AG04450 (cell line): ENCODE data around the gene ZNF92. TPM values are rescaled to one million over a fixed set of nuclear protein-coding genes. Genes with fewer than 3 reads are reported as not detected.
"Not testable (repeated sequence)": the region's sequence is repeated elsewhere in the genome, so short reads cannot be mapped to it uniquely, and the experiment has no call there.

Experiments used
- CTCF ChIA-PET: fragments of 300-600, 350-600 bp; formaldehyde crosslinking; extraction: SDS; loops from one replicate; lab custom pipeline; 2022; ENCODE audit warnings: antibody characterized with exemption, inconsistent platforms; lab: Charles Lee
- POLR2A ChIA-PET: fragments of 350-600 bp; formaldehyde crosslinking; extraction: SDS; loops from one replicate; lab custom pipeline; 2021; ENCODE audit warnings: antibody characterized with exemption, inconsistent platforms; lab: Yijun Ruan, JAX
- DNase-seq: peaks from one replicate; pipeline ENCODE4 v3.0.0-alpha.2; 2011; ENCODE audit warnings: low read depth, low spot score
- H3K27ac ChIP-seq: one replicate; pipeline ENCODE4 v1.5.1; 2012; ENCODE audit warnings: low read depth, low read length, control low read depth
- H3K27me3 ChIP-seq: one replicate; pipeline ENCODE4 v1.6.0; 2012; ENCODE audit warnings: low read length; ENCODE audit not compliant: control insufficient read depth, insufficient read depth
- H3K4me3 ChIP-seq: 2 replicates; pipeline ENCODE4 v1.5.1; 2011; ENCODE audit warnings: mild to moderate bottlenecking, low read depth, low read length, control low read depth
- H3K9me3 ChIP-seq: 2 replicates; pipeline ENCODE4 v1.5.1; 2012; ENCODE audit warnings: low read length; ENCODE audit not compliant: control insufficient read depth, insufficient read depth
- polyA plus RNA-seq: library from polyadenylated mRNA; depleted of rRNA; stranded (reverse); fragments of >200 nt; gene quantifications from 2 replicates; pipeline ENCODE4 v1.2.3, GENCODE V29; 2011
- TF ChIP-seq, protein P1 (sequence below): IDR thresholded peaks from 2 replicates; pipeline ENCODE4 v1.5.1; 2011; ENCODE audit warnings: low read depth, low read length, control low read depth, inconsistent platforms

The ZNF92 gene
- polyA plus RNA-seq, 1 experiment, result 4.8 TPM

DNA sequence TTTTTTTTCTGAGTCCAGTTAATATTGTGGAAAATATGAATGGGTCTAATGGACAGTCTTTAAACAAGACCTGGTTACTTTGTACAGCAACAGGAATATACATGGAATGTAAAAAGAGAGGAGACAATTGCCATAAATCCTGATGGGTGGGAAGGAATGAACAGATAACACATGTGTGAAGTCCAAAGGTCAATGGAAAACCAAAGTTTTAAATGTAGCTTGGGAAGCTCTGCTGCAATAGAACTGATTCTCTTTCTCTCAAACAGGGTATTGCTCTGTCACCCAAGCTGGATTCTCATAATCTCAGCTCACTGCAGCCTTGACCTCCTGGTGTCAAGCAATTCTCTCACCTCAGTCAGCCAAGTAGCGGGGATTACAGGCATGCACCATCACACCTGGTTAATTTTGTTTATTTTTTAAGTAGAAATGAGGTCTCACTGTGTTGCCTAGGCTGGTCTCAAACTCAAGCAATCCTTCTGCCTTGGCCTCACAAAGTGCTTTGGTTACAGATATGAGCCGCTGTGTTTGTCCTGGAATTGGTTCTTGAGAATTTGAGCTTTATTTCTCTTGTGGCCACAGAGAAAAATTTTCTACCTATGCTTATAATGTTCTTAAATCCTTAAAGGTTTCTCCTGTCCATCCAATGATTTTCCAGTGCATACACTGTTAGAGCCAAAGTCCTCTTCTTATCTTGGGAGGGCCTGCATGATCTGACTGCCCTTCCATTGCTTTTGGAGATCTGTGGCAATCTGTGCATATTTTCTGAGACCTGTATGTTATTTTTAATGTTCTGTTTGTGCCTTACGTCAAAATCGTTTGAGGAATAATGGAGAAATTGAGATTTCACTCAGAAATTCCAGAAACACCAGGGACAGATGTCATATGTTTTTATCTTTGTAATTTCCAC lies 30.7 kb upstream of the ZNF92 start:
- ChIA-PET POLR2A (no interaction called here), CTCF (no interaction called here)
- DNase-seq, result no peak
- TF ChIP-seq, protein P1, sequence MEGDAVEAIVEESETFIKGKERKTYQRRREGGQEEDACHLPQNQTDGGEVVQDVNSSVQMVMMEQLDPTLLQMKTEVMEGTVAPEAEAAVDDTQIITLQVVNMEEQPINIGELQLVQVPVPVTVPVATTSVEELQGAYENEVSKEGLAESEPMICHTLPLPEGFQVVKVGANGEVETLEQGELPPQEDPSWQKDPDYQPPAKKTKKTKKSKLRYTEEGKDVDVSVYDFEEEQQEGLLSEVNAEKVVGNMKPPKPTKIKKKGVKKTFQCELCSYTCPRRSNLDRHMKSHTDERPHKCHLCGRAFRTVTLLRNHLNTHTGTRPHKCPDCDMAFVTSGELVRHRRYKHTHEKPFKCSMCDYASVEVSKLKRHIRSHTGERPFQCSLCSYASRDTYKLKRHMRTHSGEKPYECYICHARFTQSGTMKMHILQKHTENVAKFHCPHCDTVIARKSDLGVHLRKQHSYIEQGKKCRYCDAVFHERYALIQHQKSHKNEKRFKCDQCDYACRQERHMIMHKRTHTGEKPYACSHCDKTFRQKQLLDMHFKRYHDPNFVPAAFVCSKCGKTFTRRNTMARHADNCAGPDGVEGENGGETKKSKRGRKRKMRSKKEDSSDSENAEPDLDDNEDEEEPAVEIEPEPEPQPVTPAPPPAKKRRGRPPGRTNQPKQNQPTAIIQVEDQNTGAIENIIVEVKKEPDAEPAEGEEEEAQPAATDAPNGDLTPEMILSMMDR, result no peak
- Histone ChIP-seq H3K9me3 (no peaks in the 10 kb centered on the region), H3K27ac (no peak overlapping the region), H3K27me3 (no peaks in the 10 kb centered on the region), H3K4me3 (no peak overlapping the region)

DNA sequence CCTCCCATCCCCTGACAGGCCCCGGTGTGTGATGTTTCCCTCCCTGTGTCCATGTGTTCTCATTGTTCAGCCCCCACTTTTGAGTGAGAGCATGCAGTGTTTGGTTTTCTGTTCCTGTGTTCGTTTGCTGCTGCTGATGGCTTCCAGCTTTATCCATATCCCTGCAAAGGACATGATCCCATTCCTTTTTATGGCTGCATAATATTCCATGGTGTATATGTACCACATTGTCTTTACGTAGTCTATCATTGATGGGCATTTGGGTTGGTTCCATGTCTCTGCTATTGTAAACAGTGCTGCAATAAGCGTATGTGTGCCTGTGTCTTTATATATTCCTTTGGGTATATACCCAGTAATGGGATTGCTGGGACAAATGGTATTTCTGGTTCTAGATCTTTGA lies 29.1 kb upstream of the ZNF92 start:
- H3K9me3 ChIP-seq, CTCF ChIA-PET, POLR2A ChIA-PET, H3K27ac ChIP-seq, H3K27me3 ChIP-seq, H3K4me3 ChIP-seq, DNase-seq: not testable (repeated sequence)

DNA sequence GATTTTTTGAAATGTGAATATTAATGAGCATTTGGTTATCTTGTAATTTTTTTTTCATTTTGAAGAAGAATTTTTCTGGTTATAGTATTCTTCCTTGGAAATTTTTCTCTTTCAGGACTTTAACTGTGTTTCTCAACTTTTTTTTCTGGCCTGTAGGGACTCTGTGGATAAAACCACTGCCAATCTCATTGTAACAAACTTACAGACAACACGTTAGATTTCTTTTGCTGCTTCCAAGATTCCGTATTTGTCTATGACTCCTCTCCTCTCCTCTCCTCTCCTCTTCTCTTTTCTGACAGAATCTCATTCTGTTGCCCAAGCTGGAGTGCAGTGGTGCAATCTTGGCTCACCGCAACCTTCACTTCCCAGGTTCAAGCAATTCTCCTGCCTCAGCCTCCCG lies 19.4 kb upstream of the ZNF92 start:
- ChIA-PET CTCF (no interaction called here), POLR2A (no interaction called here)
- no peak overlapping the region for H3K27ac ChIP-seq
- H3K9me3 ChIP-seq, result no peaks in the 10 kb centered on the region
- no peak for DNase-seq
- H3K27me3 ChIP-seq, result no peaks in the 10 kb centered on the region
- no peak overlapping the region for H3K4me3 ChIP-seq
- TF ChIP-seq, protein P1, result no peak

DNA sequence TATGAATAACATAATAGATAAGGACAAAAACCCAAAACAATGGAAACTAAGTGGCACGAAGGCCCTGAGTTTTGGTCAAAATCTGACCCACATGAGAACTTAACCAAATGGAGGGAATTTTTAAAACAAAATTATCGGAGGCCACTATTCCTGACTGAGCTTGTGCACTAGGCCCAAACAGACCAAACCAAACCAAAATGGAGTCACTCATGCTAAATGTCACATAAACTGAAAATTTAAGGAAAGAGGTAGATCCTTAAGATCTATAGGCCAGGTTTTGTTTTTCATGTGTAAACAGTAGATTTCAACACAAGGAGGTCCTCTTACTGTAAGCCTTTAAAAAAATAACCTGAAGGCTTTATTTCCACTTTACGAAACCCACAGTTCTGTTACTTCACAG lies 3.8 kb upstream of the ZNF92 start:
- Histone ChIP-seq H3K27me3 (no peaks in the 10 kb centered on the region), H3K27ac (no peak overlapping the region), H3K9me3 (no peaks in the 10 kb centered on the region), H3K4me3 (no peak overlapping the region)
- DNase-seq, result no peak
- TF ChIP-seq, protein P1, result no peak
- POLR2A ChIA-PET, result no interaction called here
- CTCF ChIA-PET, result no interaction called here

DNA sequence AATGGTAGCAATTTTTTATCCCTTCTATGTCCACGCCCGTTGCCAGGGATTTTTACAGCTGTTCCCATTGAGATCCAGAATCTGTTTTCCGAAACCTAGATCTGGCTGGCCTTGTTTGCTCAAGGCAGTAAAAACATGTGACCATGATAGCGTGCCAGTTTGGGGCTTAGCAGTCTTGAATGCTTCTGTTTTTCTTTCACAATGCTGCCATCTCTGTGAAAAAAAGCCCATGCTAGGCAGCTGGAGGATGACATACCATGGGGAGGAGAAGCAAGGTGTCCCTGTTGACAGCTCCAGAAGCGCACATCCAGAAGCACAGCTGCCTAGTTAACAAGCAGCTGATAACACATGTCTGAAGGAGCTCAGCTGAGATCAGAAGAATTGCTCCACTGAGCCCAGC lies 2.2 kb upstream of the ZNF92 start:
- ChIA-PET CTCF (no interaction called here), POLR2A (no interaction called here)
- Histone ChIP-seq H3K27ac (no peak overlapping the region), H3K9me3 (no peaks in the 10 kb centered on the region), H3K27me3 (no peaks in the 10 kb centered on the region), H3K4me3 (no peak overlapping the region)
- TF ChIP-seq, protein P1, result no peak
- DNase-seq, result no peak
